ENCODE measurements around the gene TOB1. TPM values are rescaled to one million over a fixed set of nuclear protein-coding genes. Genes with fewer than 3 reads are reported as not detected.
"Not testable (repeated sequence)": the region's sequence is repeated elsewhere in the genome, so short reads cannot be mapped to it uniquely, and the experiment has no call there.

The TOB1 gene
- total and polyA plus RNA-seq, 2 donors (not counting 1 experiment from before 2014, with no cell fraction given): 23.3 to 28.9 TPM

DNA sequence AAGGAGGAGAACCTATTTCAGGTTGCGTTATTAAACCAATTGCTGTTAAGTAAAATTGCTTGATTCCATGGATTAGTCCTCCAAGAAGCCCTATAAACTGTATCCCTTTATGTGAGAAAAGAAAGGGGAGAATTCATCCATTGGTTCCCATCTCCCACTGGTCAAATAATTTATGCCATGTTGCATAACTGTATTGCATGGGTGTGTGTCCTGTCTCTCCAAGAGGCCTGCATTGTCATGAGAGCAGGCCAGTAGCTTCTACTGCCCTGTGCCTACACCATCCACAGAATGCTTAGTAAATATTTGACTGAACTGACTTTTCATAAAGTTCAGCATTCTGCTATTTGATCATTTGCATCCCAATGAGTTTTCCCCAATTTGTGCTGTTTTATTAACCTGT lies 11.7 kb upstream of the TOB1 start:
- Histone ChIP-seq H3K4me2 (replicated peaks; ENCODE audit: low read depth, low read length, poor library complexity, severe bottlenecking) (no peak overlapping the region), H3K27ac (ENCODE audit: low read length in 2 of 2) (no peak overlapping the region), H3K79me2 (ENCODE audit: control insufficient read depth, insufficient read depth, low read length) (no peaks in the 10 kb centered on the region), H3K9ac (ENCODE audit: low read length) (no peak overlapping the region), H3K9me3 (ENCODE audit: control extremely low read depth in 1 of 3, control insufficient read depth in 2 of 3, insufficient read depth in 1 of 3, low read length in 2 of 3) (peaks cover 0 to 7% (median 1%) of the 10 kb centered on the region in 3 donors), H3K4me3 (ENCODE audit: control extremely low read depth in 1 of 5, extremely low read depth in 1 of 5, insufficient read depth in 1 of 5, low read depth in 2 of 5, low read length in 4 of 5) (no peak overlapping the region), H2AFZ (ENCODE audit: insufficient read depth, low read depth, low read length, poor library complexity, severe bottlenecking) (no peak overlapping the region), H3K4me1 (ENCODE audit: control insufficient read depth in 2 of 2, insufficient read depth in 2 of 2, low read length in 2 of 2) (peaks cover 4% of the 10 kb centered on the region in 2 donors), H3K36me3 (replicated peaks in 1 of 2; ENCODE audit: control extremely low read depth in 1 of 2, control insufficient read depth in 1 of 2, extremely low read depth in 1 of 2, insufficient read depth in 2 of 2, low read length in 1 of 2) (no peaks in the 10 kb centered on the region), H4K20me1 (ENCODE audit: control insufficient read depth, insufficient read depth, low read length, poor library complexity, severe bottlenecking) (no peaks in the 10 kb centered on the region), H3K27me3 (replicated peaks in 1 of 4; ENCODE audit: control extremely low read depth in 1 of 4, control insufficient read depth in 3 of 4, insufficient read depth in 4 of 4, low read length in 3 of 4) (no peaks in the 10 kb centered on the region)
- H3K4me3 Mint-ChIP-seq: no peak overlapping the region
- H3K4me1 Mint-ChIP-seq: peaks cover 4% of the 10 kb centered on the region
- TF ChIP-seq, protein P1, sequence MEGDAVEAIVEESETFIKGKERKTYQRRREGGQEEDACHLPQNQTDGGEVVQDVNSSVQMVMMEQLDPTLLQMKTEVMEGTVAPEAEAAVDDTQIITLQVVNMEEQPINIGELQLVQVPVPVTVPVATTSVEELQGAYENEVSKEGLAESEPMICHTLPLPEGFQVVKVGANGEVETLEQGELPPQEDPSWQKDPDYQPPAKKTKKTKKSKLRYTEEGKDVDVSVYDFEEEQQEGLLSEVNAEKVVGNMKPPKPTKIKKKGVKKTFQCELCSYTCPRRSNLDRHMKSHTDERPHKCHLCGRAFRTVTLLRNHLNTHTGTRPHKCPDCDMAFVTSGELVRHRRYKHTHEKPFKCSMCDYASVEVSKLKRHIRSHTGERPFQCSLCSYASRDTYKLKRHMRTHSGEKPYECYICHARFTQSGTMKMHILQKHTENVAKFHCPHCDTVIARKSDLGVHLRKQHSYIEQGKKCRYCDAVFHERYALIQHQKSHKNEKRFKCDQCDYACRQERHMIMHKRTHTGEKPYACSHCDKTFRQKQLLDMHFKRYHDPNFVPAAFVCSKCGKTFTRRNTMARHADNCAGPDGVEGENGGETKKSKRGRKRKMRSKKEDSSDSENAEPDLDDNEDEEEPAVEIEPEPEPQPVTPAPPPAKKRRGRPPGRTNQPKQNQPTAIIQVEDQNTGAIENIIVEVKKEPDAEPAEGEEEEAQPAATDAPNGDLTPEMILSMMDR (IDR thresholded peaks at IDR 0.05): no peak
- TF ChIP-seq EZH2 (IDR thresholded peaks at IDR 0.05; ENCODE audit: borderline replicate concordance, insufficient read depth, low read depth, low read length, poor library complexity, severe bottlenecking): no peak
- POLR2A ChIA-PET: no interaction called here
- no peak overlapping the region for H3K27ac Mint-ChIP-seq
- no peak for ATAC-seq (ENCODE audit: low read depth)
- intact Hi-C loops (cut with micrococcal nuclease): no loop called here
- no peak for DNase-seq
- no peaks in the 10 kb centered on the region for H3K27me3 Mint-ChIP-seq
- CTCF ChIA-PET: interaction anchor here (0.9 to 1.8 kb wide), 2 partner anchors 15 to 25 kb away, joined by 4 to 8 read pairs; no protein-coding TSS in a partner anchor
- WGBS (ENCODE audit: insufficient coverage): no CpG with 5 or more reads among the region's 1 CpG
- no peaks in the 10 kb centered on the region for H3K9me3 Mint-ChIP-seq (ENCODE audit: insufficient read depth)

DNA sequence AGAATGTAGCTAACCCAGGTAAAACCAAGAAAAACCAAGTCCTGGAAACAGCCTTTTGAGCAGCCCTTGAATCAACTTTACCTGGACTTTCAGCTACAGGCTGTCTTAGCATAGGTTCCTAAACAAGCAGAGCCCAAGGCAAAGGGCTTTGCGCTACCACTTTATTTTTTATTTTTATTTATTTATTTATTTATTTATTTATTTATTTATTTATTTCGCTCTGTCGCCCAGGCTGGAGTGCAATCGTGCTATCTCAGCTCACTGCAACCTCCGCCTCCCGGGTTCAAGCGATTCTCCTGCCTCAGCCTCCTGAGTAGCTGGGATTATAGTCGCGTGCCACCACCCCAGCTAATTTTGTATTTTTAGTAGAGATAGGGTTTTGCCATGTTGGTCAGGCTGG lies 10.9 kb upstream of the TOB1 start:
- H3K27ac Mint-ChIP-seq; H3K27ac ChIP-seq (ENCODE audit: low read length in 2 of 2); H3K36me3 ChIP-seq (replicated peaks in 1 of 2; ENCODE audit: control extremely low read depth in 1 of 2, control insufficient read depth in 1 of 2, extremely low read depth in 1 of 2, insufficient read depth in 2 of 2, low read length in 1 of 2); H2AFZ ChIP-seq (ENCODE audit: insufficient read depth, low read depth, low read length, poor library complexity, severe bottlenecking); ATAC-seq (ENCODE audit: low read depth); intact Hi-C loops (cut with micrococcal nuclease); H3K27me3 Mint-ChIP-seq; H3K9ac ChIP-seq (ENCODE audit: low read length); H3K4me3 Mint-ChIP-seq; H3K9me3 ChIP-seq (ENCODE audit: control extremely low read depth in 1 of 3, control insufficient read depth in 2 of 3, insufficient read depth in 1 of 3, low read length in 2 of 3); H3K9me3 Mint-ChIP-seq (ENCODE audit: insufficient read depth); H3K4me2 ChIP-seq (replicated peaks; ENCODE audit: low read depth, low read length, poor library complexity, severe bottlenecking); DNase-seq; POLR2A ChIA-PET; H3K27me3 ChIP-seq (replicated peaks in 1 of 4; ENCODE audit: control extremely low read depth in 1 of 4, control insufficient read depth in 3 of 4, insufficient read depth in 4 of 4, low read length in 3 of 4); H4K20me1 ChIP-seq (ENCODE audit: control insufficient read depth, insufficient read depth, low read length, poor library complexity, severe bottlenecking); H3K4me3 ChIP-seq (ENCODE audit: control extremely low read depth in 1 of 5, extremely low read depth in 1 of 5, insufficient read depth in 1 of 5, low read depth in 2 of 5, low read length in 4 of 5); H3K79me2 ChIP-seq (ENCODE audit: control insufficient read depth, insufficient read depth, low read length); H3K4me1 Mint-ChIP-seq: not testable (repeated sequence)
- H3K4me1 ChIP-seq (ENCODE audit: control insufficient read depth in 2 of 2, insufficient read depth in 2 of 2, low read length in 2 of 2): peaks cover 11 to 12% of the 10 kb centered on the region in 2 donors
- CTCF ChIA-PET: interaction anchor here (1.8 kb wide), 1 partner anchor 24 kb away, joined by 8 read pairs; no protein-coding TSS in a partner anchor
- WGBS (ENCODE audit: insufficient coverage): no CpG with 5 or more reads among the region's 9 CpGs
